Measurements from ENCODE around the gene UTP11.

The UTP11 gene

GRCh38 chr1:38044221-38045215, 32.0 kb downstream of the UTP11 start:
- TF ChIP-seq, protein P1, sequence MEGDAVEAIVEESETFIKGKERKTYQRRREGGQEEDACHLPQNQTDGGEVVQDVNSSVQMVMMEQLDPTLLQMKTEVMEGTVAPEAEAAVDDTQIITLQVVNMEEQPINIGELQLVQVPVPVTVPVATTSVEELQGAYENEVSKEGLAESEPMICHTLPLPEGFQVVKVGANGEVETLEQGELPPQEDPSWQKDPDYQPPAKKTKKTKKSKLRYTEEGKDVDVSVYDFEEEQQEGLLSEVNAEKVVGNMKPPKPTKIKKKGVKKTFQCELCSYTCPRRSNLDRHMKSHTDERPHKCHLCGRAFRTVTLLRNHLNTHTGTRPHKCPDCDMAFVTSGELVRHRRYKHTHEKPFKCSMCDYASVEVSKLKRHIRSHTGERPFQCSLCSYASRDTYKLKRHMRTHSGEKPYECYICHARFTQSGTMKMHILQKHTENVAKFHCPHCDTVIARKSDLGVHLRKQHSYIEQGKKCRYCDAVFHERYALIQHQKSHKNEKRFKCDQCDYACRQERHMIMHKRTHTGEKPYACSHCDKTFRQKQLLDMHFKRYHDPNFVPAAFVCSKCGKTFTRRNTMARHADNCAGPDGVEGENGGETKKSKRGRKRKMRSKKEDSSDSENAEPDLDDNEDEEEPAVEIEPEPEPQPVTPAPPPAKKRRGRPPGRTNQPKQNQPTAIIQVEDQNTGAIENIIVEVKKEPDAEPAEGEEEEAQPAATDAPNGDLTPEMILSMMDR (IDR thresholded peaks at IDR 0.05), result no peak

DNA sequence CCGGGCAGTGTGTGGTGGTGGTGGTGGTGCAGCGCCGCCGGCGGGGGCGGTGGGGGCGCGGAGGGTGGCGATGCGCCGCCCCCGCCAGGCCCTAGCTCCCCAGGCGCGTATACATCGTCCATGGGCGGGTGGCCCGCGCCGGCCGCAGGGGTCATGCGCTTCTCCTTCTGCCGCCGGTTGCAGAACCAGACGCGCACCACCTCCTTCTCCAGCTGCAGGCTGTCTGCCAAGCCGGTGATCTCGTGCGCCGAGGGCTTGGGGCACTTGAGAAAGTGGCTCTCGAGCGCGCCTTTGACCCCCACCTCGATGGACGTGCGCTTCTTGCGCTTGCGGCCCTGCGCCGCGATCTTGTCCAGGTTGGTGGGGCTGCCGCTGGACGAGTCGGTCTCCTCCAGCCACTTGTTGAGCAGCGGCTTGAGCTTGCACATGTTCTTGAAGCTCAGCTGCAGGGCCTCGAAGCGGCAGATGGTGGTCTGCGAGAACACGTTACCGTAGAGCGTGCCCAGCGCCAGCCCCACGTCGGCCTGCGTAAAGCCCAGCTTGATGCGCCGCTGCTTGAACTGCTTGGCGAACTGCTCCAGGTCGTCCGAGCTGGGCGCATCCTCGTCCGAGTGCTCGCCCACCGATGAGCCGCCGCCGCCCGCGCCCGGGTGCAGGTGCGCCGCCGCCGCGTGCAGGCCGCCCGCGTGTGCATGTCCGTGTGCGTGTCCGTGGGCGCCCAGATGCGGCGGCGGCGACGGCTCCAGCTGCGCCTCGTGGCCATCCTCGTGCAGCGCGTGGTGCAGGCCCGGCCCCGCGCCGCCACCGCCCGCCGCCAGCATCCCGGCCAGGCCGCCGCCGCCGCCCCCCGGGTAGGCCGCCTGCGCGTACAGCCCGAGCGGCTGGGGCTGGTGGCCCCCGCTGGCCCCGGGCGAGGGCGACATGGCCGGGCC, 33.1 kb downstream of the UTP11 start:
- TF ChIP-seq, protein P1 (IDR thresholded peaks at IDR 0.05), result no peak

- TF ChIP-seq, protein P1 (IDR thresholded peaks at IDR 0.05), result no peak
Measured at GRCh38 chr1:38046333-38046883, 33.9 kb downstream of the UTP11 start, which contains the start of gene POU3F1. Gene POU3F1 (minus strand): TSS chr1:38046793. CDS start chr1:38046743, 50 bp downstream.

GRCh38 chr1:38046884-38047602, 34.5 kb downstream of the UTP11 start:
- TF ChIP-seq, protein P1 (IDR thresholded peaks at IDR 0.05), result peak; percentile 19; the same call in 1 of the 2 replicates

GRCh38 chr1:38047603-38048141, 35.1 kb downstream of the UTP11 start:
- TF ChIP-seq, protein P1 (IDR thresholded peaks at IDR 0.05), result no peak

DNA sequence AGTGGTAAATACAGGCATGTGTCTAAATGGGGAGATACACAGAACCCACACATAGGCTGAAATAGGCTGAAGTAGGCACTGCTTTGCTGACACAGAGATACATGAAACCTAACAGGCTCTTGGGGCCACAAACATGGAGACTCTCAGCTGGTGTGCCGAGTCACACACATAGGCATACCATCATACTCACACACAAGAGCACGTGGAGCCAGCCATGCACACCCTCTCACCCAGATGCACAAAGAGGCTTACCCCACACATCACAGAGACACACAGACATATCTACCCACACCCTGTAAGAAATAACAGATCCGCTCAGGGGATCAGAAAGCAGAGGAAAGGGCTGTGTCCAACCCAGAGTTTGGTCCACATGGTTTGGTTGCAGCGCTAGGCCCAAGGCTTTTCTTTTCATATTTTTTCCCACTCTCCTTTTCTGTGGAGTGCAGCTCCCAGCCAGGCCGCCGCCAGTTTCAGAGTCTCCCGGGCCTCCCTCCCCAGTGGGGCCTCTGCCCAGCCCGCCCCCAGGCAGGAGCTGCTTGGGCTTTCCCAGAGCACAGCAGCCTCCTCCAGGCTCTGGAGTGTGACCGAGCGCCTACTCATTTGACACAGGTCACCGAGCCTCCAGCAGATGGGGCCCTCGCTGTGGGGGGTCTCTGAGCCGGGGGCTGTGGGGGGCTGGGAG, 38.0 kb downstream of the UTP11 start:
- TF ChIP-seq, protein P1 (IDR thresholded peaks at IDR 0.05), result no peak
